HG02970 (cell line): ENCODE measurements around the gene WDR82.
A peak's percentile ranks its signal among the peaks of the same experiment; 100 is the strongest.

ENCODE experiments used
- ATAC-seq: cut with Tn5 transposase; IDR thresholded peaks from one replicate; pipeline ENCODE4 v1.9.1; 2021; ENCODE audit warnings: mild to moderate bottlenecking, moderate library complexity, moderate number of reproducible peaks; ENCODE audit not compliant: unreplicated experiment, low FRiP score

WDR82 gene

GRCh38 chr3:52227766-52228165, 50.7 kb downstream of the WDR82 start:
- ATAC-seq: no peak

DNA sequence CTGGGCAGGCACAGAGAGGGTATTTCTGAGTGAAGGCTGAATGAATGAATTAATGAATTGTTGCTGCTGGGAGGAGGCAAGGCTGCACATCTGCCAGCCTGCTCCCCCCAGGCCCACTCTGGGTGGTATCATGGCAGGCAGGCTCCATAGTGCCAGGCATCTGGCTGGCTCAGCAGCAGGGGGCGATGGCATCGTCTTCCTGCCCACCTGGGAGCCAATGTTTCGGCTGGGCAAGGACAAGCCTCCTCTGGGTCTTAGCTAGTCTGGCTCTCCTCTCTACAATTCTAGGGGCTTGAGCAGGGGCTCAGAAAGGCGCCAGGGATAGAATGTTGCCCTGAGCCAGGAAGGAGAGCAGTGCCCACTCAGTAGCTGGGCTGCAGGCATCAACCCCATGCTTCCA, 51.3 kb downstream of the WDR82 start:
- ATAC-seq: no peak

GRCh38 chr3:52226229-52226817, 52.1 kb downstream of the WDR82 start:
- ATAC-seq: no peak

GRCh38 chr3:52225452-52226228, 52.8 kb downstream of the WDR82 start, which contains the start of gene TLR9:
Gene TLR9 (minus strand): TSS chr3:52225645. CDS start chr3:52225529, 116 bp downstream.
- peak; percentile 60 for ATAC-seq

DNA sequence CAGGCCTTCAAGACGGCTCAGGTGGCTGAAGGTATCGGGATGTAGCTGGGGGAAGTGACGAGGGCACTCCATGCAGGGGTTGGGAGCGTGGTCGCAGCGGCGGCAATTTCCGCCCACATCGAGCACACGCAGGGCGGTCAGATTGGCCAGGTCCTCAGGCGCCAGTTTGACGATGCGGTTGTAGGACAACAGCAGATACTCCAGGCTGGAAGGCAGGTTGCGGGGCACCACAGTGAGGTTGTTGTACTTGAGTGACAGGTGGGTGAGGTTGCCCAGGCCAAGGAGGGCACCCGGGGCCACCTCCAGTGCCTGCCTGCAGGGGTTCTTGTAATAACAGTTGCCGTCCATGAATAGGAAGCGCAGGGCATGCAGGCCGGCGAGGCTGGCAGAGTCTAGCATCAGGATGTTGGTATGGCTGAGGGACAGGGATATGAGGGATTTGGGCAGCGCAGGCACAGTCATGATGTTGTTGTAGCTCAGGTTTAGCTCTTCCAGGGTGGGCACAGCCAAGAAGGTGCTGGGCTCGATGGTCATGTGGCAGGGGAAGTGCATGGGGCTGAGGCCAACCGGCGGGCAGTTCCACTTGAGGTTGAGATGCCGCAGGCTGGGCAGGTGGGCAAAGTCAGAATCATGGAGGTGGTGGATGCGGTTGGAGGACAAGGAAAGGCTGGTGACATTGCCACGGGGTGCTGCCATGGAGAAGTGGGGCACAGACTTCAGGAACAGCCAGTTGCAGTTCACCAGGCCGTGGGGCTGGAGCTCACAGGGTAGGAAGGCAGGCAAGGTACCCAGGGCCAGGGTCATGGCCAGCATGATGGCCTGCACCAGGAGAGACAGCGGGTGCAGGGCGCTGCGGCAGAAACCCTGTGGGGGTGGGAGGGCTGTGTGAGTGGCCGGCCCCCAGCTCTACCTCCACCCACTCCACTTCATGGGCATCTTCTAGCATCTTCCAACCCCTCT, 54.7 kb downstream of the WDR82 start:
- no peak for ATAC-seq

GRCh38 chr3:52222319-52223221, 55.9 kb downstream of the WDR82 start:
- no peak for ATAC-seq

DNA sequence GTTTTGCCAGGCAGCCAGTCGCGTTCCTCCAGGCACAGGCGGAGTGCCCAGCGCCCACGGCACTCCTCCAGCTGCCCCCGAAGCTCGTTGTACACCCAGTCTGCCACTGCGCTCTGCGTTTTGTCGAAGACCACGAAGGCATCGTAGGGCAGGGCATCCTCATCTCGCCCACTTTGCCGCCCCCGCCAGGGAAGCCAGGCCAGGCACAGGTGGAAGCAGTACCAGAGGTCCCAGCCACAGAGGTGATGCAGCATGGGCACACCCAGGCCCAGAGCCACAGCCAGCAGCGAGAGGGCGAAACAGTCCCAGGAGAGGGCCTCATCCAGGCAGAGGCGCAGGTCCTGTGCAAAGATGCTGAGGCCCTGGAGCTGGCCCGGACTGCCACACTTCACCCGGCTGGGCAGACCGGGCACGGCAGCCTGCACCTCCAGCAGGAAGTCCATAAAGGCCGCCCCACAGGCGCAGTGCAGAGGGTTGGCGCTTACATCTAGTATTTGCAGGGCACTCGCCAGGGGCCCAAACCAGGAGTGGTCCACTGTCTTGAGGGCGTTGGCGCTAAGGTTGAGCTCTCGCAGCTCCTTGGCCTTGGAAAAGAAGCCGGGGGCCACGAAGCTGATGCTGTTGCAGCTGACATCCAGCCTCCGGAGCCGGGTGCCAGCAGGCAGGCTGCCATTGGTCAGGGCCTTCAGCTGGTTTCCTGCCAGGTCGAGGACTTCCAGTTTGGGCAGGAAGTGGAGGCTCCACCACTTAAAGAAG, 56.7 kb downstream of the WDR82 start:
- ATAC-seq: no peak

GRCh38 chr3:52221141-52221562, 57.3 kb downstream of the WDR82 start:
- no peak for ATAC-seq

DNA sequence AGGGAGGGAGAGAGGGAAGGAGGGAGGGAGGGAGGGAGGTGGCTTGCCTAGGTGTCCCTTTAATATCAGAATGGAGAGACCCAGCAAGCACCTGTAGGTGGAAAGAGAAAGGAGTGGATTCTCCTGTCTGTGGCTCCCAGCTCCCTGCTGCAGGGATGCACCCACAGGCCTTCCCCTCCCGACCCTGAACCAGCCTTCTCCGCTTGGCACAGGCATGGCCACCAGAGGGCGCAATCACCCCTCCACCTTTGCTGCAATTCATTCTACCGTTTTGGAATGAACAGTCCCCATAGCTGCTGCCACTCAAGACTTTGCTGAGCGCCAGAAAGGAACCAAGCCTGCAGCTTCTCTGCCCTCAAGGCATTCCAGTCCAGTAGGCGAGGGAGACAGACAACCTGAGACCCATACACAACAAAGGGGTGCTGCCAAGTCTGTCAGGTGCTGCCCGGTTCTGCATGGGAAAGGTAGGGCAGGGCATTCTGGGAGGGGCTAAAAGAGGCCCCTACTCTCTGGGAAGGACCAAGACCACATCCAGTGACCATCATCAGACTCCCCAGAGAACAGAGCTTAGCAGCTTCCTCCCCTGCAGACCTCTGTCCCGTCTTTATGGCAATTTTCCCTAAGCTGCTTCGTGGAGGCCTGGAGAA, 57.9 kb downstream of the WDR82 start:
- no peak for ATAC-seq

- no peak for ATAC-seq
Observed at GRCh38 chr3:52218937-52219650, 59.4 kb downstream of the WDR82 start.

DNA sequence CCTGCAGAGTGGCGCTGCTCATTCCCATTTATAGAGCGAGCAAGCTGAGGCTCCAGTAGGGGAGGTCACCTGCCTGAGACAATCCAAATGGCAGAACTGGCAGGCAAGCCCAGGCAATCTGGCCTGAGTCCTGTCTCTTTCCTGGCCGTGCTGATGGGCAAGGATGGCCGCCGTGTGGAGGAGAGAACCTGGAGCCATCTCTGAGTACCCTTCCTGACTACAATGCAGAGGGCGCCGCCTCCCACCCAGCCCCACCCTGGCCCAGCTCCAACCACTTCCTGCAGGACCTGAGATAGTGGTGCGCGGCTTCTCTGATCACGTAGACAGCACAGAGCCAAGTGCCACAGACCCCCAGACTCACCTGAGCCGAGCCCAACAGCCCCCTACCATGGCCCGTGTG, 60.0 kb downstream of the WDR82 start:
- no peak for ATAC-seq

- no peak for ATAC-seq
Observed at GRCh38 chr3:52218026-52218425, 60.4 kb downstream of the WDR82 start.

- ATAC-seq: no peak
Observed at GRCh38 chr3:52217409-52217805, 61.0 kb downstream of the WDR82 start.

DNA sequence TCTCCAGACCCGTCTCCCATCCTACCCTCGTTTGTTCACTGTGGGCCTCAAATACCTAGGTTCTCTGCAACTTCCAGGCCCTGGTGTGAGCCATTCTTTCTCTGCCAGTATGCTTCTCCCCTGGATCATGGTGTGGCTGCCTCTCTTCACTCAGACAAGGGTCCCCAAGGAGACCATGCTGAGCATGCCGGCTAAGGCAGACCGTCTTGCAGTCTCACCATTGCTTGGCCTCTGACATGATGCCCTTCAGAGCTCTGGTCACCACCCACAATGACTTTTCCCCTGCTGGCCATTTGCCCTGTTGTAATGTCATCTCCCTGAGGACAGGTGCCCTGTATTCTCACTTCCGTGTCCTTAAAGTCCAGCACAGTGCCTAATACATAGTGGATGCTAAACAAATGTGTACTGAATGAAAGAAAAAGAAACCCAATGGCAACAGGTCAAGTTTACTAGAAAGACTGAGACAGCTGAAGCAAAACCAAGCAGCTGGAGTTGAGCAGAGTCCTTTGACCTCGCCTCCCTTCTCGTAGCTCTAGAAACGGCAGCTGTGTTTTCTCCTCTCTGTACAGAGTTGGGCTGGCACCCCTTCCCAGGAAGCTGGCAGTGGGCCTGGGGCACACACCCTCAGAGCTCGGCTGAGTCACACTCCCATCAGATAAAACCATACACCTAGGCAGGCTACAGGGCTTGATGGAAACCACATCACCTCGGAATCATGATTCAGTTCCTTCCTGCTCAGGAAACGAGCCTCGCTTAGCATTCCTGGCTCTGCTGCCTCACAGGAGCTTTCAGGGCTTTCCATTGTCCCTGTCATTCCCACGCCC, 61.7 kb downstream of the WDR82 start:
- ATAC-seq: no peak

GRCh38 chr3:52215351-52215750, 63.1 kb downstream of the WDR82 start:
- ATAC-seq: no peak

DNA sequence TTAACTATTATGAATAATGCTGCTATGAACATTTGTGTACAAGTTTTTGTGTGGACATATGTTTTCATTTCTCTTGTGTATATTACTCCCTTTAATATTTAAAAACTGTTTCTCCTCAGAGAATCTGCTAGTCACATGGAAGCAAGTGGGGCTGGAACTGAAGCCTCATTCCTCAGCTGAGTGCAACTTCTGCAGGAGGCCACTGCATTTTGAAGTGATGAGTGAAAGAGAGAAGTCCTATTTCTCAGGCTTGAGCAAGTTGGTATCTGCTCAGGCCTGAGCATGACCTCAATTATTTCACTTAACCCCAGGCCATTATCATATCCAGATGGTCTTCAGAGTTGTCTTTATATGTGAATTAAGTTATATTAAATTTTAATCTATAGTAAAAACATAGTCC, 64.5 kb downstream of the WDR82 start:
- ATAC-seq: no peak

DNA sequence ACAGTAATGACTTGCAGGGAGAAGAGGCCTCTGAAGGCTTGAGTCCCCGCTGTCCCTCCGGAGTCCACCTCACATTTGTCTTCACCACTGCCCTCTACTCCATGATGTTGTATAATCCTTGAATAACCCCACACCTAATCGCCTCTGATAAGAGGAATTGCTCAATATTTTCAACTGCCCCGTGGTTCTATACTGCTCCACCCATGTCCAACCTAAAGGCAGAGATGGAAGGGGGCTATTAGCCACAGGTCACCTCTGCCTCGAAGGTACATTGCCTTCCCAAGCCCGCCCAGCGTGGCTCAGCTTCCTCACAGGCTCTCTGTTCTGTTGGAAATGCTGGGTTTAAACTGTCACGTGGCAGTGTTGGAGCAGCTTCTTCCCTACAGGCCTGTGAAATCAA, 65.4 kb downstream of the WDR82 start:
- no peak for ATAC-seq
